Body of pancreas (tissue), 4 donors: ENCODE data around the gene NRG3.

Source experiments
- CTCF ChIP-seq, 7 experiments: fragments of 450-650 bp in 4 of 7; fragments of 200-600 bp in 3 of 7; sonication (generic) in 3 of 7; IDR thresholded peaks; one replicate each; pipeline ENCODE4 v1.5.1; 2016 to 2019; ENCODE audit warnings: antibody characterized with exemption in 7 of 7
- POLR2A ChIP-seq, 3 donors: fragments of 450-650 bp; IDR thresholded peaks; one replicate each; pipeline ENCODE4 v1.6.1; 2016; ENCODE audit warnings: antibody characterized with exemption in 3 of 3, mild to moderate bottlenecking in 2 of 3

DNA sequence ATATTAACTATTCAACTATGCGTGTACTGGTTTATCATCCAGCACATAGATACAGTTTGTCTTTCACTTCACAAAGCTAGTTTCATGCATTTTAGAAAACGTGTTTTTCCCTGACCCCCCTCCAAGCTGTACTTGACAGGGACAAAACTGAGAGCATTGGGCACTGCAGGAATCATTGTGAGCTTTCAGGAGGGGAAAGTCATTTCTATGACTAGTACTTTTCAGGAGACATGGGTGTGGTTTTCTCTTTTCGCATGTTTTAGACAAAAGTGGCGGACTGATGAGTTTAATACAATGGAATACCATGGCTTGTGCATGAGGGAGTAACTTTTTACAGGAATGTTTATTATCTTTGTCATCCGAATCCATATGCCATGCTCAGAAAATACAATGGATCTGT is 42.7 kb downstream of the NRG3 start:
- TF ChIP-seq CTCF (IDR thresholded peaks at IDR 0.05) (no peak), POLR2A (IDR thresholded peaks at IDR 0.05) (no peak)
